HG02571 (cell line): Measurements from ENCODE around the gene VPS35.
"Not testable (repeated sequence)": the region's sequence is repeated elsewhere in the genome, so short reads cannot be mapped to it uniquely, and the experiment has no call there.

Experiments used
- ATAC-seq: cut with Tn5 transposase; IDR thresholded peaks from one replicate; pipeline ENCODE4 v1.9.1; 2021; ENCODE audit warnings: mild to moderate bottlenecking, moderate library complexity; ENCODE audit not compliant: unreplicated experiment

Gene VPS35

GRCh38 chr16:46713634-46714033, 24.7 kb upstream of the VPS35 start:
- no peak for ATAC-seq

GRCh38 chr16:46712911-46713310, 23.9 kb upstream of the VPS35 start:
- ATAC-seq: no peak

GRCh38 chr16:46711106-46712058, 22.4 kb upstream of the VPS35 start:
- ATAC-seq: no peak

- ATAC-seq: no peak
These were observed 20.6 kb upstream of the VPS35 start for GRCh38 chr16:46709469-46710005.

- ATAC-seq: no peak
These were observed 17.7 kb upstream of the VPS35 start for GRCh38 chr16:46706642-46707041.

- ATAC-seq: no peak
These were observed 13.1 kb upstream of the VPS35 start for GRCh38 chr16:46702030-46702429.

GRCh38 chr16:46701615-46702014, 12.6 kb upstream of the VPS35 start:
- ATAC-seq: no peak

- no peak for ATAC-seq
These were observed 11.1 kb upstream of the VPS35 start for GRCh38 chr16:46700048-46700447.

GRCh38 chr16:46696957-46697356, 8.0 kb upstream of the VPS35 start:
- ATAC-seq: no peak

GRCh38 chr16:46695937-46696336, 7.0 kb upstream of the VPS35 start:
- ATAC-seq: no peak

- ATAC-seq: no peak
These were observed 4.6 kb upstream of the VPS35 start for GRCh38 chr16:46693598-46693997.

- ATAC-seq: no peak
These were observed 2.7 kb upstream of the VPS35 start for GRCh38 chr16:46691726-46692125.

GRCh38 chr16:46690281-46691178, 1.6 kb upstream of the VPS35 start:
- ATAC-seq: no peak

- ATAC-seq: peak; percentile 77
These were observed 645 bp upstream of the VPS35 start, which contains the start of gene ORC6 for GRCh38 chr16:46689365-46690280. Gene ORC6 (plus strand): TSS chr16:46689659. CDS start chr16:46689706, 47 bp downstream.

GRCh38 chr16:46688101-46688653, 801 bp downstream of the VPS35 start:
- no peak for ATAC-seq

- no peak for ATAC-seq
These were observed 1.5 kb downstream of the VPS35 start for GRCh38 chr16:46687486-46687885.

GRCh38 chr16:46686815-46687473, 2.0 kb downstream of the VPS35 start:
- ATAC-seq: no peak

GRCh38 chr16:46681867-46682266, 7.1 kb downstream of the VPS35 start:
- ATAC-seq: not testable (repeated sequence)

- ATAC-seq: not testable (repeated sequence)
These were observed 11.0 kb downstream of the VPS35 start for GRCh38 chr16:46677943-46678342.
